Right lobe of liver (tissue), 6 donors: ENCODE data around the gene ASIC2. TPM values are rescaled to one million over a fixed set of nuclear protein-coding genes. Genes with fewer than 3 reads are reported as not detected.

ENCODE experiments used
- ATAC-seq, 4 donors: fragments of 200-7000 bp; cut with Tn5 transposase; one replicate each; pipeline ENCODE4 v1.9.1; 2020; ENCODE audit warnings: mild to moderate bottlenecking in 4 of 4, moderate library complexity in 4 of 4
- DNase-seq, 3 donors: peaks; one replicate each; pipeline ENCODE4 v3.0.0-alpha.2; 2020
- H3K27ac ChIP-seq, 3 donors: fragments of 200-600 bp; one replicate each; pipeline ENCODE4 v1.8.0; 2022
- H3K27me3 ChIP-seq, 2 donors: fragments of 200-600 bp; one replicate each; pipeline ENCODE4 v1.8.0; 2022
- H3K36me3 ChIP-seq, 4 donors: fragments of 200-600 bp; sonication (generic) in 1 of 4; one replicate each; pipeline versions ENCODE4 v1.5.1 to v1.8.0; 2017 to 2022; ENCODE audit warnings: control low read depth in 1 of 4
- H3K4me1 ChIP-seq, 4 donors: fragments of 200-600 bp; sonication (generic) in 1 of 4; one replicate each; pipeline versions ENCODE4 v1.5.1 to v1.8.0; 2017 to 2022; ENCODE audit warnings: control low read depth in 1 of 4
- H3K4me3 ChIP-seq, 3 donors: fragments of 200-600 bp; one replicate each; pipeline ENCODE4 v1.8.0; 2022
- H3K9me3 ChIP-seq, 4 donors: fragments of 200-600 bp; sonication (generic) in 1 of 4; one replicate each; pipeline versions ENCODE4 v1.5.1 to v1.8.0; 2017 to 2022; ENCODE audit warnings: control low read depth in 1 of 4
- POLR2A ChIP-seq: fragments of 450-650 bp; IDR thresholded peaks from one replicate; pipeline ENCODE4 v1.6.1; 2017; ENCODE audit warnings: antibody characterized with exemption, mild to moderate bottlenecking
- WGBS: methylation state at CpG from one replicate; pipeline ENCODE4 v1.1.6; 2018; ENCODE audit warnings: low coverage, low lambda C conversion rate; ENCODE audit not compliant: insufficient coverage; ENCODE audit errors: missing lambda C conversion rate; 5-methylcytosine and 5-hydroxymethylcytosine counted together
- intact Hi-C, 2 donors: fragments of 100-400 bp; cut with DNase I; formaldehyde crosslinking; loops; one replicate each; pipeline versions ENCODE4 v1.11.2 to v1.14.1; 2022
- total RNA-seq, 6 experiments: library from RNA; depleted of rRNA in 2 of 6; stranded (reverse); fragments of >200 nt in 2 of 6; fragmentation: NEBNext Ultra II Directional in 3 of 6; extraction: Animal tissue kit (Norgen Biotek cat#: 25700) in 3 of 6; gene quantifications; one replicate each; pipeline versions ENCODE4 v1.1.0 to v1.2.4, GENCODE V29; 2016 to 2023
- TF ChIP-seq, protein P1 (sequence below), 4 donors: fragments of 200-600 bp in 3 of 4; fragments of 450-650 bp in 1 of 4; IDR thresholded peaks; one replicate each; pipeline versions ENCODE4 v1.5.1 to v1.8.0; 2016 to 2022; ENCODE audit warnings: antibody characterized with exemption in 4 of 4, mild to moderate bottlenecking in 2 of 4
- donor health status: DM: no; HTN: yes; CAD: no.
- donor health status: DM: no; HTN: no; CAD: no.
- donor health status: DM: no; HTN: no; CAD: no.
- donor health status: DM: no; HTN: yes; CAD: no.
- donor health status: DM: no; HTN: yes; CAD: no.

Gene ASIC2
- total RNA-seq, 6 experiments from 2014 or later: 0.11 to 0.31 (median 0.12) TPM; not detected in 3

DNA sequence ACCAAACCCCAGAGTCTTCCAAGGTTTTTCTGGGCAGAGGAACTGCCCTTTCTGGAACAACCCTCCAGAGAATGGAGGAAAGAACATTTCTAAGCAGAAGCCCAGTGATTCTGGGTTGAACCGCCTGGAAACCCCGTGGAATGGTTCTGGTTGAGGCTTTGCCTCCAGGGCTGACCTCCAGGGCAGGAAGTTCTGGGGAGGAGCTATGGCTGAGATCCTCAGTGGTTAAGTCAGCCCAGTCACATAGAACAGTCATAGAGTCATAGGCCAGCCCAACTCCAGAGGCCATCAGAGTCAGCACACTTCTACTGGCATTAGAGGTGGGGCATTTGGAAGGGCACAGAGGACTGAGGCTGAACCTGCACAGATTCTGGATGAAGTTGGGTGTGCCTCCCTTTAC is 235.5 kb downstream of the ASIC2 start:
- ATAC-seq: no peak
- H3K4me3 ChIP-seq: no peak overlapping the region
- no peak for DNase-seq
- H3K27me3 ChIP-seq: no peaks in the 10 kb centered on the region
- intact Hi-C loops: no loop called here
- H3K9me3 ChIP-seq: no peaks in the 10 kb centered on the region
- no peak overlapping the region for H3K27ac ChIP-seq
- no peaks in the 10 kb centered on the region for H3K36me3 ChIP-seq
- 60% methylated on average over 1 of the region's 2 CpGs for WGBS
- TF ChIP-seq, protein P1, sequence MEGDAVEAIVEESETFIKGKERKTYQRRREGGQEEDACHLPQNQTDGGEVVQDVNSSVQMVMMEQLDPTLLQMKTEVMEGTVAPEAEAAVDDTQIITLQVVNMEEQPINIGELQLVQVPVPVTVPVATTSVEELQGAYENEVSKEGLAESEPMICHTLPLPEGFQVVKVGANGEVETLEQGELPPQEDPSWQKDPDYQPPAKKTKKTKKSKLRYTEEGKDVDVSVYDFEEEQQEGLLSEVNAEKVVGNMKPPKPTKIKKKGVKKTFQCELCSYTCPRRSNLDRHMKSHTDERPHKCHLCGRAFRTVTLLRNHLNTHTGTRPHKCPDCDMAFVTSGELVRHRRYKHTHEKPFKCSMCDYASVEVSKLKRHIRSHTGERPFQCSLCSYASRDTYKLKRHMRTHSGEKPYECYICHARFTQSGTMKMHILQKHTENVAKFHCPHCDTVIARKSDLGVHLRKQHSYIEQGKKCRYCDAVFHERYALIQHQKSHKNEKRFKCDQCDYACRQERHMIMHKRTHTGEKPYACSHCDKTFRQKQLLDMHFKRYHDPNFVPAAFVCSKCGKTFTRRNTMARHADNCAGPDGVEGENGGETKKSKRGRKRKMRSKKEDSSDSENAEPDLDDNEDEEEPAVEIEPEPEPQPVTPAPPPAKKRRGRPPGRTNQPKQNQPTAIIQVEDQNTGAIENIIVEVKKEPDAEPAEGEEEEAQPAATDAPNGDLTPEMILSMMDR (IDR thresholded peaks at IDR 0.05): no peak
- no peak for TF ChIP-seq POLR2A
- no peaks in the 10 kb centered on the region for H3K4me1 ChIP-seq

GRCh38 chr17:33056399-33057146 is 236.5 kb downstream of the ASIC2 start:
- Histone ChIP-seq H3K4me3 (no peak overlapping the region), H3K27ac (no peak overlapping the region), H3K27me3 (no peaks in the 10 kb centered on the region), H3K9me3 (no peaks in the 10 kb centered on the region), H3K4me1 (no peaks in the 10 kb centered on the region), H3K36me3 (no peaks in the 10 kb centered on the region)
- intact Hi-C loops: no loop called here
- ATAC-seq (no peak), DNase-seq (no peak)
- TF ChIP-seq, protein P1 (IDR thresholded peaks at IDR 0.05): no peak
- no peak for TF ChIP-seq POLR2A
- 86% methylated on average over 4 of the region's 4 CpGs for WGBS

DNA sequence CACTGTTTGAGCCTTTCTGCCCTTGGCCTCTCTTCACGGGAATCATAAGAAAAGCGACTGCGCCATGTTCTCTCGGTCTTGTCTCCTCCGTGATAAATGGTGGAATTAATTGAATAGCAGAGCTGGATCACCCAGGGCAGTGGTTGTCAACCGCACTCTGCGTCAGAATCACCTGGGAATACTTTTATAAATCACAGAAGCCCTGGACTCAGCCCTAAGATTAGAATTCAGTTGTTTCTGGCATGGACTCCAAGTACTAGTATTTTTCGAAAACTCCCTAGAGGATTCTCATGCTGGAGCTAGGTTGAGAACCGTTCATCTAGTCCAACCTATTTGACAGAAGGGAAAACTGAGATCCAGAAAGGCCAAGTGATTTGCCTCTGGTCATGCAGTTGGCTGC is 237.3 kb downstream of the ASIC2 start:
- Histone ChIP-seq H3K36me3 (no peaks in the 10 kb centered on the region), H3K4me1 (no peaks in the 10 kb centered on the region), H3K9me3 (no peaks in the 10 kb centered on the region), H3K4me3 (no peak overlapping the region), H3K27me3 (no peaks in the 10 kb centered on the region), H3K27ac (no peak overlapping the region)
- no peak for ATAC-seq
- no peak for DNase-seq
- TF ChIP-seq POLR2A: no peak
- TF ChIP-seq, protein P1 (IDR thresholded peaks at IDR 0.05): no peak
- 85% methylated on average over 8 of the region's 9 CpGs for WGBS
- intact Hi-C loops: no loop called here

- Histone ChIP-seq H3K9me3 (no peaks in the 10 kb centered on the region), H3K27me3 (no peaks in the 10 kb centered on the region), H3K4me3 (no peak overlapping the region), H3K27ac (no peak overlapping the region), H3K36me3 (no peaks in the 10 kb centered on the region), H3K4me1 (no peaks in the 10 kb centered on the region)
- DNase-seq (no peak), ATAC-seq (no peak)
- intact Hi-C loops: no loop called here
- 65% methylated on average over 7 of the region's 9 CpGs for WGBS
- TF ChIP-seq, protein P1 (IDR thresholded peaks at IDR 0.05): no peak
- no peak for TF ChIP-seq POLR2A
Measured at GRCh38 chr17:33055171-33055611, 237.9 kb downstream of the ASIC2 start.
